Neuronal stem cell (in vitro differentiated cells): Measurements from ENCODE around the gene COL12A1.

Experiments
- DNase-seq: peaks from one replicate; pipeline ENCODE4 v3.0.0-alpha.2; 2013; ENCODE audit warnings: low spot score
- H2AFZ ChIP-seq: one replicate; pipeline ENCODE4 v1.6.1; 2013; ENCODE audit warnings: mild to moderate bottlenecking, low read length, inconsistent platforms
- H2AK5ac ChIP-seq: 2 replicates; pipeline ENCODE4 v1.6.1; 2013; ENCODE audit warnings: low read depth, mild to moderate bottlenecking, inconsistent platforms, low read length, moderate library complexity, mixed read lengths
- H2BK120ac ChIP-seq: 2 replicates; pipeline ENCODE4 v1.6.1; 2013; ENCODE audit warnings: low read depth, mild to moderate bottlenecking, inconsistent platforms, low read length, moderate library complexity, mixed read lengths
- H2BK12ac ChIP-seq: one replicate; pipeline ENCODE4 v1.6.1; 2013; ENCODE audit warnings: low read length, inconsistent platforms
- H2BK15ac ChIP-seq: 2 replicates; pipeline ENCODE4 v1.6.1; 2013; ENCODE audit warnings: mild to moderate bottlenecking, low read length, inconsistent platforms, mixed read lengths
- H2BK5ac ChIP-seq: one replicate; pipeline ENCODE4 v1.6.1; 2013; ENCODE audit warnings: inconsistent platforms, mild to moderate bottlenecking, low read length, moderate library complexity
- H3K14ac ChIP-seq: one replicate; pipeline ENCODE4 v1.6.1; 2013; ENCODE audit warnings: low read length, inconsistent platforms
- H3K18ac ChIP-seq: 2 replicates; pipeline ENCODE4 v1.6.1; 2013; ENCODE audit warnings: low read length, inconsistent platforms
- H3K23ac ChIP-seq: 2 replicates; pipeline ENCODE4 v1.6.1; 2013; ENCODE audit warnings: low read depth, mild to moderate bottlenecking, mixed read lengths, low read length, inconsistent platforms; ENCODE audit not compliant: poor library complexity
- H3K27ac ChIP-seq: replicated peaks from 3 replicates; pipeline ENCODE4 v1.5.1; 2013; ENCODE audit warnings: low read length, inconsistent platforms
- H3K27me3 ChIP-seq, 3 experiments: 2 replicates each; pipeline ENCODE4 v1.6.1; 2013; ENCODE audit warnings: low read length in 3 of 3, mild to moderate bottlenecking in 2 of 3, inconsistent platforms in 1 of 3, low read depth in 1 of 3, mixed read lengths in 1 of 3, moderate library complexity in 1 of 3; ENCODE audit not compliant: control insufficient read depth in 3 of 3, insufficient read depth in 3 of 3
- H3K36me3 ChIP-seq, 2 donors: replicated peaks in 1 of 2; 2 replicates each; pipeline ENCODE4 v1.6.1; 2013; ENCODE audit warnings: low read length in 2 of 2; ENCODE audit not compliant: control insufficient read depth in 2 of 2, insufficient read depth in 2 of 2
- H3K4ac ChIP-seq: 2 replicates; pipeline ENCODE4 v1.6.1; 2013; ENCODE audit warnings: inconsistent platforms, mild to moderate bottlenecking, low read length, moderate library complexity
- H3K4me1 ChIP-seq, 2 donors: 1 replicate in 1 of 2; 2 replicates in 1 of 2; pipeline ENCODE4 v1.6.1; 2013; ENCODE audit warnings: low read length in 2 of 2, low read depth in 1 of 2; ENCODE audit not compliant: control insufficient read depth in 2 of 2, insufficient read depth in 1 of 2
- H3K4me2 ChIP-seq: one replicate; pipeline ENCODE4 v1.6.1; 2013; ENCODE audit warnings: mild to moderate bottlenecking, low read length, inconsistent platforms; ENCODE audit not compliant: insufficient read depth, poor library complexity, severe bottlenecking
- H3K4me3 ChIP-seq, 2 donors: 2 replicates each; pipeline ENCODE4 v1.5.1; 2013; ENCODE audit warnings: low read length in 2 of 2, mild to moderate bottlenecking in 2 of 2, inconsistent platforms in 1 of 2, moderate library complexity in 1 of 2
- H3K79me1 ChIP-seq: one replicate; pipeline ENCODE4 v1.6.1; 2013; ENCODE audit warnings: low read depth, mild to moderate bottlenecking, inconsistent platforms, low read length, moderate library complexity
- H3K9ac ChIP-seq: one replicate; pipeline ENCODE4 v1.6.1; 2013; ENCODE audit warnings: mild to moderate bottlenecking, low read depth, low read length, inconsistent platforms; ENCODE audit not compliant: poor library complexity
- H3K9me3 ChIP-seq, 2 donors: replicated peaks in 1 of 2; 2 replicates each; pipeline versions ENCODE3 to v1.6.1; 2013; ENCODE audit warnings: low read length in 2 of 2, mild to moderate bottlenecking in 2 of 2, inconsistent platforms in 1 of 2, low read depth in 1 of 2, mixed read lengths in 1 of 2, moderate library complexity in 1 of 2; ENCODE audit not compliant: control insufficient read depth in 2 of 2, insufficient read depth in 1 of 2
- H4K8ac ChIP-seq: one replicate; pipeline ENCODE4 v1.6.1; 2013; ENCODE audit warnings: low read depth, mild to moderate bottlenecking, inconsistent platforms, low read length, moderate library complexity
- H4K91ac ChIP-seq: one replicate; pipeline ENCODE4 v1.6.1; 2013; ENCODE audit warnings: low read length, low read depth, mild to moderate bottlenecking, inconsistent platforms; ENCODE audit not compliant: poor library complexity
- WGBS, 2 donors: extraction: QIAGEN DNeasy Blood & Tissue Kit; methylation state at CpG; one replicate each; pipeline ENCODE4 v1.1.7; 2013; ENCODE audit warnings: missing lambda C conversion rate in 2 of 2, mixed read lengths in 1 of 2; ENCODE audit not compliant: insufficient read length in 2 of 2, insufficient replicate concordance in 1 of 2; ENCODE audit errors: extremely low coverage in 2 of 2; 5-methylcytosine and 5-hydroxymethylcytosine counted together

COL12A1 gene

GRCh38 chr6:75201901-75202672 lies 3.8 kb downstream of the COL12A1 start:
- Histone ChIP-seq H2BK12ac (no peak overlapping the region), H3K4me3 (peak overlapping the region in 1 of 2 donors; percentile 77), H3K14ac (peak overlapping the region; percentile 89), H3K4me1 (peaks cover 5 to 14% of the 10 kb centered on the region in 2 donors), H2BK120ac (peak overlapping the region; percentile 18), H3K23ac (peak overlapping the region; percentile 65), H3K9ac (peak overlapping the region; percentile 77), H4K8ac (no peak overlapping the region), H2AK5ac (no peak overlapping the region), H3K79me1 (no peaks in the 10 kb centered on the region), H3K36me3 (no peaks in the 10 kb centered on the region), H3K4ac (no peak overlapping the region), H3K4me2 (peak overlapping the region; percentile 98), H2BK15ac (no peak overlapping the region), H3K18ac (peak overlapping the region; percentile 65), H2BK5ac (no peak overlapping the region), H3K27me3 (peaks cover 21 to 64% (median 54%) of the 10 kb centered on the region in 3 experiments), H3K9me3 (no peaks in the 10 kb centered on the region), H2AFZ (peak overlapping the region; percentile 77), H3K27ac (no peak overlapping the region), H4K91ac (no peak overlapping the region)
- WGBS, 2 donors = no CpG with 5 or more reads among the region's 46 CpGs
- peak; percentile 41 for DNase-seq

- H2BK5ac ChIP-seq = no peak overlapping the region
- no peak overlapping the region for H3K9ac ChIP-seq
- H4K8ac ChIP-seq = no peak overlapping the region
Observed at GRCh38 chr6:75201021-75201420, 4.8 kb downstream of the COL12A1 start.

GRCh38 chr6:75199889-75200288 lies 6.0 kb downstream of the COL12A1 start:
- H2BK120ac ChIP-seq = no peak overlapping the region
- no peak overlapping the region for H4K91ac ChIP-seq
- H3K27me3 ChIP-seq = peaks cover 13 to 42% (median 32%) of the 10 kb centered on the region in 3 experiments
- no peak overlapping the region for H2BK5ac ChIP-seq
- H3K4me1 ChIP-seq = peaks cover 5 to 9% of the 10 kb centered on the region in 2 donors
- no peak overlapping the region for H2BK15ac ChIP-seq
- no peaks in the 10 kb centered on the region for H3K79me1 ChIP-seq
- no peak overlapping the region for H3K23ac ChIP-seq
- no peak overlapping the region for H3K18ac ChIP-seq
- H2AK5ac ChIP-seq = no peak overlapping the region
- no peak overlapping the region for H3K27ac ChIP-seq
- no peak overlapping the region for H3K4me2 ChIP-seq
- no CpG with 5 or more reads among the region's 3 CpGs for WGBS, 2 donors
- no peaks in the 10 kb centered on the region for H3K9me3 ChIP-seq
- no peak overlapping the region for H2BK12ac ChIP-seq
- no peak overlapping the region for H2AFZ ChIP-seq
- no peak overlapping the region for H4K8ac ChIP-seq
- H3K36me3 ChIP-seq = no peaks in the 10 kb centered on the region
- no peak for DNase-seq
- H3K9ac ChIP-seq = no peak overlapping the region
- no peak overlapping the region for H3K4ac ChIP-seq
- no peak overlapping the region for H3K4me3 ChIP-seq
- H3K14ac ChIP-seq = no peak overlapping the region

More at GRCh38 chr6:75201021-75201420, 4.8 kb downstream of the COL12A1 start:
- Histone ChIP-seq H3K27me3 (peaks cover 20 to 54% (median 43%) of the 10 kb centered on the region in 3 experiments), H3K18ac (no peak overlapping the region), H2BK120ac (no peak overlapping the region), H4K91ac (no peak overlapping the region), H2BK15ac (no peak overlapping the region), H3K36me3 (no peaks in the 10 kb centered on the region), H3K14ac (no peak overlapping the region), H3K4me1 (peaks cover 5 to 11% of the 10 kb centered on the region in 2 donors), H2BK12ac (no peak overlapping the region), H3K4me3 (no peak overlapping the region), H3K79me1 (no peaks in the 10 kb centered on the region), H3K9me3 (no peaks in the 10 kb centered on the region), H3K4me2 (no peak overlapping the region), H2AK5ac (no peak overlapping the region), H3K23ac (no peak overlapping the region), H2AFZ (no peak overlapping the region), H3K4ac (no peak overlapping the region), H3K27ac (no peak overlapping the region)
- DNase-seq = no peak
- no CpG with 5 or more reads among the region's 1 CpG for WGBS, 2 donors

DNA sequence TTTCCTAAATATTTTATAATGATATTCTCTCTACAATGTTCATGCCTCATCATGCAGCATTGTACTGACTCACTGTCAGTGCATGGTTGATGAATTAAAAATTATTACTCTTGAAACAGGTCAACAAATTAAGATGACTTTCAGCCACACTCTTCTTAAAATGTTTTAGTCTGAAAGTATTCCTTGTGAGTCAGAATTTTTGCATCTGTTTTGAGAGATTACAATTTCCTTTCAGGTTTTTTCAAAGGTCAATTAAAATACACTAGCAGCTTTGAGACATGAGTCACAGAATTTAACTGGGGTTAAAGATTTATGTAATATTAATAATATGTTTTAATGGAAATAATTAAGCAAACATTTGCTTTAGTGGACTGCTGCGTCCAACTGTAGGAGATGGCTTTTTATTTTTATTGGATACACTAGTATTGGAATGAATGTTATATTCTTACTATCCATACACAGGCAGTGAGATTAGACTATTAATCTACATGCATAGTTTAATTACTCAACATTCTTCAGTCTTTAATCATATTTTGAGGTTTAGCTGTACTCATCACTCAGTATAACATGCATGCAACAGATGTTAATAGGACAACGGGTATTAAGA lies 9.7 kb downstream of the COL12A1 start:
- Histone ChIP-seq H2BK120ac (no peak overlapping the region), H2BK5ac (no peak overlapping the region), H3K4ac (no peak overlapping the region), H4K8ac (no peak overlapping the region), H3K79me1 (no peaks in the 10 kb centered on the region), H2AFZ (no peak overlapping the region), H2BK15ac (no peak overlapping the region), H3K4me2 (no peak overlapping the region), H3K23ac (no peak overlapping the region), H3K27me3 (peaks cover 0 to 6% (median 0%) of the 10 kb centered on the region in 3 experiments), H4K91ac (no peak overlapping the region), H3K9me3 (no peaks in the 10 kb centered on the region), H3K36me3 (no peaks in the 10 kb centered on the region), H3K14ac (no peak overlapping the region), H2AK5ac (no peak overlapping the region), H3K9ac (no peak overlapping the region), H2BK12ac (no peak overlapping the region), H3K27ac (no peak overlapping the region), H3K4me1 (no peaks in the 10 kb centered on the region), H3K18ac (no peak overlapping the region), H3K4me3 (no peak overlapping the region)
- no CpG with 5 or more reads among the region's 2 CpGs for WGBS, 2 donors
- no peak for DNase-seq
